Measurements from ENCODE around the gene LUC7L2. TPM values are rescaled to one million over a fixed set of nuclear protein-coding genes. Genes with fewer than 3 reads are reported as not detected.

The LUC7L2 gene
- total and polyA plus RNA-seq, 12 donors = 31.5 to 100.0 (median 53.3) TPM

GRCh38 chr7:139471740-139472353 lies 112.2 kb downstream of the LUC7L2 start:
- WGBS, 4 donors = 60 to 73% (median 70%) methylated on average over 6 to 7 of the region's 7 CpGs
- Histone ChIP-seq H3K27me3 (no peaks in the 10 kb centered on the region), H3K36me3 (replicated peaks in 1 of 2) (no peaks in the 10 kb centered on the region), H3K9me3 (replicated peaks in 1 of 3) (no peaks in the 10 kb centered on the region), H3K4me1 (replicated peaks in 1 of 2) (no peaks in the 10 kb centered on the region), H3K27ac (no peak overlapping the region), H3K4me3 (no peak overlapping the region)
- intact Hi-C loops (cut with DNase I) = no loop called here
- DNase-seq = no peak
- TF ChIP-seq, protein P1, sequence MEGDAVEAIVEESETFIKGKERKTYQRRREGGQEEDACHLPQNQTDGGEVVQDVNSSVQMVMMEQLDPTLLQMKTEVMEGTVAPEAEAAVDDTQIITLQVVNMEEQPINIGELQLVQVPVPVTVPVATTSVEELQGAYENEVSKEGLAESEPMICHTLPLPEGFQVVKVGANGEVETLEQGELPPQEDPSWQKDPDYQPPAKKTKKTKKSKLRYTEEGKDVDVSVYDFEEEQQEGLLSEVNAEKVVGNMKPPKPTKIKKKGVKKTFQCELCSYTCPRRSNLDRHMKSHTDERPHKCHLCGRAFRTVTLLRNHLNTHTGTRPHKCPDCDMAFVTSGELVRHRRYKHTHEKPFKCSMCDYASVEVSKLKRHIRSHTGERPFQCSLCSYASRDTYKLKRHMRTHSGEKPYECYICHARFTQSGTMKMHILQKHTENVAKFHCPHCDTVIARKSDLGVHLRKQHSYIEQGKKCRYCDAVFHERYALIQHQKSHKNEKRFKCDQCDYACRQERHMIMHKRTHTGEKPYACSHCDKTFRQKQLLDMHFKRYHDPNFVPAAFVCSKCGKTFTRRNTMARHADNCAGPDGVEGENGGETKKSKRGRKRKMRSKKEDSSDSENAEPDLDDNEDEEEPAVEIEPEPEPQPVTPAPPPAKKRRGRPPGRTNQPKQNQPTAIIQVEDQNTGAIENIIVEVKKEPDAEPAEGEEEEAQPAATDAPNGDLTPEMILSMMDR (IDR thresholded peaks at IDR 0.05) = no peak
- no peak for TF ChIP-seq POLR2A (IDR thresholded peaks at IDR 0.05)

Small RNA genes lying within 50 kb of the gene (small RNA-seq; reads per million reads assigned to genes)
- gene RNU6-206P = 0 reads per million in 2 donors
- 0 reads per million in 2 donors for gene RNU6-911P

Other genes with a start within 250 kb of the LUC7L2 start
- gene UBN2, start 128.7 kb upstream of the LUC7L2 start, total RNA-seq = 10 to 100 TPM in 7 of 9 donors, 1 to 10 TPM in 2; 7.1 to 27.5 (median 17.2) TPM
- 10 to 100 TPM in 1 of 3 donors, 1 to 10 TPM in 2; 4.5 to 10.6 (median 6.3) TPM for gene UBN2, start 128.7 kb upstream of the LUC7L2 start, polyA plus RNA-seq
- 10 to 100 TPM in 8 of 9 donors, 1 to 10 TPM in 1; 10.0 to 29.5 (median 21.3) TPM for gene FMC1, start 18.6 kb upstream of the LUC7L2 start, total RNA-seq
- 10 to 100 TPM; 14.9 to 98.6 (median 50.0) TPM for gene FMC1, start 18.6 kb upstream of the LUC7L2 start, polyA plus RNA-seq
- under 1 TPM in 1 of 9 donors, not detected in 8; 0.27 TPM for gene KLRG2, start 123.8 kb downstream of the LUC7L2 start, total RNA-seq
- under 1 TPM in 1 of 3 donors, not detected in 2; 0.13 TPM for gene KLRG2, start 123.8 kb downstream of the LUC7L2 start, polyA plus RNA-seq
- under 1 TPM in 2 of 9 donors, not detected in 7; 0.06 to 0.18 TPM for gene CLEC2L, start 163.8 kb downstream of the LUC7L2 start, total RNA-seq
- gene CLEC2L, start 163.8 kb downstream of the LUC7L2 start, polyA plus RNA-seq = not detected